CD4-positive, alpha-beta T cell treated with Interleukin-15 for 4 hours (primary cell): ENCODE data around the gene TECTB.

Experiments
- DNase-seq: peaks from one replicate; pipeline ENCODE4 v3.0.0-alpha.2; 2020; ENCODE audit warnings: low spot score

The TECTB gene

DNA sequence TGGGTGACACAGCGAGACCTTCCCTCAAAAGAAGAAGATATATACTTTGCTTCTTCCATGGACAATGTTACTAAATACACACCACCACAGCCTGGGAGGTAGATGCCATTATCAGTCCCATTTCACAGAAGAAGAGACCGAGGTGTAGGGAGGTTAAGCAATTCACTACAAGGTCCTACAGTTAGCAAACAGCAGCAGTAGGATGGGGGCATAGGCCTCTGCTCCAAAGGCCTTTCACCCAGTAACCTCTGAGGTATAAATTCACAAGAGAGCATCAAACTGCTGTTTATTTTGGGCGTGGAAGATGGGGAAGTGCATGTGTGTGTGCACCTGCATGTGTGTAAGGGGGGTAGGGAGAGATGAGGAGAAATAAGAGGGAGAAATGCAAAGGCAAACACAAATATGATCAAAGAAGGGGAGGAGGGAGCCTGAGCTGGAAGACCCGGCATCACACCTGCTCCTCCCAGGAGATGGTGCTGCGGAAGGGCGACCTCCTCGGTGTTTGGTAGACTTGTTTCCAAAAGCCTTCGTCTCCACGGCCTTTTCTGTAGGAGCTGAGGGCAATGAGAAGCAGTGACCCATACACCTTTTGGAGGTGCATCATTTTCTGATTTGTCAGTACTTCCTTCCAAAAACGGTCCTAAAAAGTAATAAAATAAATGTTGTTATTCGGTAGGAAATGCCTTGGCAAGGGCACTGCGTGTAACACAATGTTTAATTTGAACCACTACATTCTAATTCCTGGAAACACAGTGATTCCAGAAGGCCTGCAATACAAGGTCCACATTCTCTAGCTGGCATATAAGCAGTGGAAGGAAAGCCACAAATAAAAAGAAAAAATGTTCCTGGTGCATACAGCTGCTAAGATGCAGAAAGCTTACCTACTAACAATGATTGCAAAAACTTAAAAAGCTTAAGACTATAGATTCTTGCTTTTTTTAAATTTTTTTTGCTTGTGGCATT, 64.8 kb downstream of the TECTB start:
- no peak for DNase-seq

DNA sequence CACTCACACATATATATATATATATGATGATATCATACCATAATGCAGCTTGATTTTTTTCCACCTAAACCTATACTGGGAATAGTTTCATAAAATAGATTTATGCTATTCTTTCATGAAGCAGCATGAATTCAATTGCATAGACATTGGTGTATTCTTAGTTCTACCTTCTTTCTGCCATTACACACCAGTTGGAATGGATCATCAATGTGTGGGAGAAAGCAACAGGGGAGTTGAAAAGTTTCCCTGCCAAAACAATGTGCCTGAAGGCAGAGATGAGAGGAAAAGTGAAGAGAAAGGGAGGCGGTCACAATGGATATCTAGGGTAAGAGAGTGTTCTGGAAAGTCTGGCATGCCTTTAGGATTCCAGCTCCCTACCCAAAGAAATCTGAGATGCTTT, 65.6 kb downstream of the TECTB start:
- no peak for DNase-seq

GRCh38 chr10:112349521-112350085, 66.4 kb downstream of the TECTB start:
- no peak for DNase-seq

- no peak for DNase-seq
Measured at GRCh38 chr10:112351146-112351545, 67.9 kb downstream of the TECTB start.

- no peak for DNase-seq
Measured at GRCh38 chr10:112352044-112352443, 68.8 kb downstream of the TECTB start.

DNA sequence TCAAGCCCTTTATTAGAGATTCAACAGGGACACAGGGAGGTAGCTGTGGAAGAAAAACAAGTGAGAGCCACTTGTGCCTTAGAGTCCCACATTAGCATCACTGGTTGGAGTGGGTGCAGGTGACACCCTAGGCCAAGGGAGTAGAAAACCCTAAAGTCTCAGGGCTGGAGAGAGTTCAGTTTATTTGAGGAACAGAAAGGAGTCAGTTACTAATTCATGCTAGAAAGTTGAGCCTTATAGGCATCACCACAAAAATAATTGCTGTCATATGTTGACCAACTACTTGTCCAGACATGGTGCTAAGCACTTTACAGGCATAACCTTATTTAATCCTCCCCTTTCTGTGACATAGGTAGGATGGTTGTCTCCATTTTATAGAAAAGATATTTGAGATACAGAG, 69.8 kb downstream of the TECTB start:
- no peak for DNase-seq
